HepG2 (cell line): ENCODE data around the gene ZNG1A. TPM values are rescaled to one million over a fixed set of nuclear protein-coding genes. Genes with fewer than 3 reads are reported as not detected.
A peak's percentile ranks its signal among the peaks of the same experiment; 100 is the strongest.

ENCODE experiments used
- ATAC-seq: fragments of 200-7000 bp; cut with Tn5 transposase; 3 replicates; pipeline ENCODE4 v1.9.1; 2020; ENCODE audit warnings: mild to moderate bottlenecking, moderate library complexity
- BruUV-seq: library from RNA; stranded (reverse); fragments of 400-500 nt; replicated peaks from 2 replicates; lab custom pipeline; 2021; lab: Mats Ljungman, UMichigan
- CTCF ChIA-PET: fragments of 300-600 bp; formaldehyde crosslinking; extraction: SDS; loops from one replicate; lab custom pipeline; 2021; ENCODE audit warnings: low total read pairs, inconsistent platforms, low intra/inter-chr PET ratio; lab: Yijun Ruan, JAX
- POLR2A ChIA-PET: fragments of 350-600 bp; sonication (Branson Sonifier 250); formaldehyde crosslinking; loops from one replicate; lab custom pipeline; 2020; ENCODE audit warnings: antibody characterized with exemption, inconsistent platforms; lab: Yijun Ruan, JAX
- DNase-seq: peaks from one replicate; pipeline ENCODE4 v3.0.0-alpha.2; 2015; ENCODE audit warnings: low spot score
- FAIRE-seq: peaks from 3 replicates; lab custom pipeline; 2011; peaks lifted over from hg19 to GRCh38; lab: Jason Lieb, UNC
- H2AFZ ChIP-seq: one replicate; pipeline ENCODE4 v1.6.1; 2011; ENCODE audit warnings: low read length, inconsistent platforms
- H3K27ac ChIP-seq: fragments of 300-600 bp; 3 replicates; pipeline ENCODE4 v1.8.0; 2011; ENCODE audit warnings: mixed run types, mild to moderate bottlenecking, mixed read lengths, low read length, inconsistent platforms; ENCODE audit not compliant: insufficient read depth; ENCODE audit errors: extremely low read length
- H3K27me3 ChIP-seq, 2 experiments: fragments of 200-600 bp in 1 of 2; 2 replicates in 1 of 2; 3 replicates in 1 of 2; pipeline versions ENCODE4 v1.6.0 to v1.8.0; 2011; ENCODE audit warnings: low read length in 2 of 2, mild to moderate bottlenecking in 2 of 2, moderate library complexity in 2 of 2, inconsistent platforms in 1 of 2; ENCODE audit not compliant: insufficient read depth in 2 of 2, control insufficient read depth in 1 of 2
- H3K36me3 ChIP-seq, 2 experiments: fragments of 200-600 bp in 1 of 2; replicated peaks in 1 of 2; 2 replicates in 1 of 2; 3 replicates in 1 of 2; pipeline versions ENCODE4 v1.5.1 to v1.8.0; 2011; ENCODE audit warnings: low read length in 2 of 2, inconsistent platforms in 1 of 2; ENCODE audit not compliant: insufficient read depth in 2 of 2, control insufficient read depth in 1 of 2
- H3K4me1 ChIP-seq: 2 replicates; pipeline ENCODE4 v1.5.1; 2012; ENCODE audit warnings: low read length, inconsistent platforms; ENCODE audit not compliant: insufficient read depth
- H3K4me2 ChIP-seq: 2 replicates; pipeline ENCODE4 v1.6.0; 2011; ENCODE audit warnings: low read depth, low read length, inconsistent platforms
- H3K4me3 ChIP-seq, 3 experiments: fragments of 200-600 bp in 1 of 3; sonication (generic), shearing (Covaris generic) in 1 of 3; replicated peaks in 1 of 3; 2 replicates each; pipeline ENCODE4 v1.5.1; 2011 to 2016; ENCODE audit warnings: low read length in 3 of 3, inconsistent platforms in 2 of 3, low read depth in 2 of 3, mild to moderate bottlenecking in 2 of 3, control low read depth in 1 of 3, mixed read lengths in 1 of 3; ENCODE audit not compliant: insufficient read depth in 1 of 3
- H3K79me2 ChIP-seq: one replicate; pipeline ENCODE4 v1.6.1; 2011; ENCODE audit warnings: low read length, inconsistent platforms; ENCODE audit not compliant: insufficient read depth
- H3K9ac ChIP-seq: 2 replicates; pipeline ENCODE4 v1.6.0; 2011; ENCODE audit warnings: mild to moderate bottlenecking, low read depth, low read length, inconsistent platforms; ENCODE audit not compliant: insufficient read depth
- H3K9me3 ChIP-seq: 2 replicates; pipeline ENCODE4 v1.5.1; 2012; ENCODE audit warnings: mild to moderate bottlenecking, low read length
- H4K20me1 ChIP-seq: 2 replicates; pipeline ENCODE4 v1.6.0; 2011; ENCODE audit warnings: inconsistent platforms, mild to moderate bottlenecking, low read length, moderate library complexity; ENCODE audit not compliant: insufficient read depth
- ERF ChIP-seq: IDR thresholded peaks from 2 replicates; pipeline ENCODE4 v1.6.1; 2018; ENCODE audit warnings: missing biosample characterization, missing genetic modification reagents
- HMG20B ChIP-seq: conservative IDR thresholded peaks from 2 replicates; pipeline ENCODE4 v1.6.1; 2016; ENCODE audit warnings: missing genetic modification reagents, missing compliant biosample characterization
- NFE2 ChIP-seq: sonication (generic); formaldehyde crosslinking; IDR thresholded peaks from 2 replicates; pipeline ENCODE4 v1.4.0; 2020; ENCODE audit warnings: missing genetic modification reagents
- NONO ChIP-seq, 2 experiments: fragments of 450-650 bp in 1 of 2; sonication (generic) in 1 of 2; formaldehyde crosslinking in 1 of 2; IDR thresholded peaks in 1 of 2; conservative IDR thresholded peaks in 1 of 2; 2 replicates each; pipeline versions ENCODE4 v1.6.1 to v1.8.0; 2017 to 2022; ENCODE audit warnings: mild to moderate bottlenecking in 1 of 2, missing genetic modification reagents in 1 of 2, moderate library complexity in 1 of 2
- PHB2 ChIP-seq: fragments of 450-650 bp; IDR thresholded peaks from 2 replicates; pipeline ENCODE4 v1.6.1; 2018; ENCODE audit not compliant: partially characterized antibody
- PHF20 ChIP-seq: sonication (generic); formaldehyde crosslinking; IDR thresholded peaks from 2 replicates; pipeline ENCODE4 v1.5.0; 2020; ENCODE audit warnings: mild to moderate bottlenecking, missing genetic modification reagents
- SOX5 ChIP-seq: IDR thresholded peaks from 2 replicates; pipeline ENCODE4 v1.6.1; 2016; ENCODE audit warnings: borderline replicate concordance
- TCF7 ChIP-seq: sonication (generic); IDR thresholded peaks from 2 replicates; pipeline ENCODE4 v1.6.1; 2016; ENCODE audit warnings: antibody characterized with exemption, low read depth
- U2AF1 ChIP-seq: fragments of 200-400 bp; formaldehyde crosslinking; optimal IDR thresholded peaks from 2 replicates; pipeline ENCODE3; 2017; ENCODE audit warnings: mild to moderate bottlenecking, low read depth, low read length
- ZNF317 ChIP-seq: sonication (generic); formaldehyde crosslinking; IDR thresholded peaks from 2 replicates; pipeline ENCODE4 v1.5.0; 2020; ENCODE audit warnings: mild to moderate bottlenecking, missing genetic modification reagents
- ZNF572 ChIP-seq: sonication (generic); formaldehyde crosslinking; IDR thresholded peaks from 2 replicates; pipeline ENCODE4 v1.5.1; 2020; ENCODE audit warnings: mild to moderate bottlenecking, missing genetic modification reagents
- ZNF577 ChIP-seq: sonication (generic); formaldehyde crosslinking; IDR thresholded peaks from 2 replicates; pipeline ENCODE4 v1.4.0; 2020; ENCODE audit warnings: mild to moderate bottlenecking, low read depth, missing genetic modification reagents, borderline replicate concordance
- WGBS: methylation state at CpG from one replicate; pipeline ENCODE4 v1.1.6; 2017; ENCODE audit warnings: low lambda C conversion rate; 5-methylcytosine and 5-hydroxymethylcytosine counted together
- in situ Hi-C: cut with HindIII; loops from 2 replicates; pipeline ENCODE4 v1.10.0; 2017; ENCODE audit warnings: low pct_unique_long_range_greater_than_20kb; ENCODE audit not compliant: extremely low pct_ligation_motif_present
- intact Hi-C: fragments of 100-400 bp; cut with micrococcal nuclease; formaldehyde crosslinking; loops from one replicate; pipeline ENCODE4 v1.10.0; 2022; ENCODE audit not compliant: unreplicated experiment
- polyA plus RNA-seq, 8 experiments: library from polyadenylated mRNA; depleted of rRNA in 3 of 8; stranded (reverse) in 7 of 8; unstranded in 1 of 8; fragments of >200 nt; fragmentation: Illumina TruSeq in 4 of 8; extraction: Trizol in 4 of 8; gene quantifications; 2 replicates each; pipeline versions ENCODE4 v1.2.1 to v1.2.3, GENCODE V29; 2011 to 2016; ENCODE audit warnings: low read depth in 4 of 8, missing spikeins in 1 of 8, mixed read lengths in 1 of 8; ENCODE audit not compliant: insufficient read depth in 1 of 8
- total RNA-seq, 5 experiments: library from RNA; depleted of rRNA; stranded (reverse); fragments of >200 nt; fragmentation: Illumina TruSeq; extraction: Trizol; gene quantifications; 2 replicates each; pipeline ENCODE4 v1.2.3, GENCODE V29; 2016; ENCODE audit warnings: low read depth in 1 of 5
- TF ChIP-seq, protein P1 (sequence below): sonication (generic); formaldehyde crosslinking; IDR thresholded peaks from 2 replicates; pipeline ENCODE4 v1.4.0; 2020; ENCODE audit warnings: mild to moderate bottlenecking, missing genetic modification reagents
- TF ChIP-seq, protein P2 (sequence below): sonication (generic); formaldehyde crosslinking; IDR thresholded peaks from 2 replicates; pipeline ENCODE4 v1.9.0; 2021; ENCODE audit warnings: missing genetic modification reagents, borderline replicate concordance
- TF ChIP-seq, protein P3 (sequence below): sonication (generic); formaldehyde crosslinking; IDR thresholded peaks from 2 replicates; pipeline ENCODE4 v1.4.0; 2020; ENCODE audit warnings: low read depth, mild to moderate bottlenecking, missing genetic modification reagents
- TF ChIP-seq, protein P4 (sequence below): IDR thresholded peaks from 2 replicates; pipeline ENCODE4 v1.6.1; 2016; ENCODE audit warnings: mild to moderate bottlenecking, missing biosample characterization, missing genetic modification reagents

ZNG1A gene
- total and polyA plus RNA-seq, 2 of the 13 experiments (the other 11 are each of a cell fraction or from before 2014, with no cell fraction given), result 28.6 to 90.6 TPM

- H3K9ac ChIP-seq, result no peak overlapping the region
- no peaks in the 10 kb centered on the region for H4K20me1 ChIP-seq
- FAIRE-seq, result no peak
- POLR2A ChIA-PET, result no interaction called here
- no peak overlapping the region for H3K27ac ChIP-seq
- no peaks in the 10 kb centered on the region for H3K79me2 ChIP-seq
- 0 out of 5 replicates have a peak, but pooled peaks cover 0 to 3% of the 10 kb centered on the region in 2 experiments for H3K27me3 ChIP-seq
- H3K4me2 ChIP-seq, result peak overlapping the region; percentile 1; the same call in 1 of the 2 replicates
- no peak for ATAC-seq
- no peak overlapping the region for H2AFZ ChIP-seq
- intact Hi-C loops, result no loop called here
- H3K9me3 ChIP-seq, result no peaks in the 10 kb centered on the region
- 11% methylated on average over 6 of the region's 6 CpGs for WGBS
- H3K4me3 ChIP-seq, result no peak overlapping the region
- peaks cover 23% of the 10 kb centered on the region for H3K4me1 ChIP-seq
- in situ Hi-C loops, result no loop called here
- no peaks in the 10 kb centered on the region for H3K36me3 ChIP-seq
- BruUV-seq, result no TSS peak
- CTCF ChIA-PET, result no interaction called here
- DNase-seq, result peak; percentile 10
- TF ChIP-seq ZNF577 (no peak), NFE2 (CRISPR knock-in tag) (no peak), ERF (CRISPR knock-in tag) (no peak), NONO (IDR thresholded peaks at IDR 0.05) (no peak), NONO (CRISPR knock-in tag; conservative IDR thresholded peaks at IDR 0.05) (no peak), ZNF317 (no peak), U2AF1 (no peak), HMG20B (CRISPR knock-in tag) (no peak), ZNF572 (CRISPR knock-in tag) (no peak), PHB2 (no peak), PHF20 (CRISPR knock-in tag) (no peak), SOX5 (no peak), TCF7 (no peak)
- TF ChIP-seq, protein P1, sequence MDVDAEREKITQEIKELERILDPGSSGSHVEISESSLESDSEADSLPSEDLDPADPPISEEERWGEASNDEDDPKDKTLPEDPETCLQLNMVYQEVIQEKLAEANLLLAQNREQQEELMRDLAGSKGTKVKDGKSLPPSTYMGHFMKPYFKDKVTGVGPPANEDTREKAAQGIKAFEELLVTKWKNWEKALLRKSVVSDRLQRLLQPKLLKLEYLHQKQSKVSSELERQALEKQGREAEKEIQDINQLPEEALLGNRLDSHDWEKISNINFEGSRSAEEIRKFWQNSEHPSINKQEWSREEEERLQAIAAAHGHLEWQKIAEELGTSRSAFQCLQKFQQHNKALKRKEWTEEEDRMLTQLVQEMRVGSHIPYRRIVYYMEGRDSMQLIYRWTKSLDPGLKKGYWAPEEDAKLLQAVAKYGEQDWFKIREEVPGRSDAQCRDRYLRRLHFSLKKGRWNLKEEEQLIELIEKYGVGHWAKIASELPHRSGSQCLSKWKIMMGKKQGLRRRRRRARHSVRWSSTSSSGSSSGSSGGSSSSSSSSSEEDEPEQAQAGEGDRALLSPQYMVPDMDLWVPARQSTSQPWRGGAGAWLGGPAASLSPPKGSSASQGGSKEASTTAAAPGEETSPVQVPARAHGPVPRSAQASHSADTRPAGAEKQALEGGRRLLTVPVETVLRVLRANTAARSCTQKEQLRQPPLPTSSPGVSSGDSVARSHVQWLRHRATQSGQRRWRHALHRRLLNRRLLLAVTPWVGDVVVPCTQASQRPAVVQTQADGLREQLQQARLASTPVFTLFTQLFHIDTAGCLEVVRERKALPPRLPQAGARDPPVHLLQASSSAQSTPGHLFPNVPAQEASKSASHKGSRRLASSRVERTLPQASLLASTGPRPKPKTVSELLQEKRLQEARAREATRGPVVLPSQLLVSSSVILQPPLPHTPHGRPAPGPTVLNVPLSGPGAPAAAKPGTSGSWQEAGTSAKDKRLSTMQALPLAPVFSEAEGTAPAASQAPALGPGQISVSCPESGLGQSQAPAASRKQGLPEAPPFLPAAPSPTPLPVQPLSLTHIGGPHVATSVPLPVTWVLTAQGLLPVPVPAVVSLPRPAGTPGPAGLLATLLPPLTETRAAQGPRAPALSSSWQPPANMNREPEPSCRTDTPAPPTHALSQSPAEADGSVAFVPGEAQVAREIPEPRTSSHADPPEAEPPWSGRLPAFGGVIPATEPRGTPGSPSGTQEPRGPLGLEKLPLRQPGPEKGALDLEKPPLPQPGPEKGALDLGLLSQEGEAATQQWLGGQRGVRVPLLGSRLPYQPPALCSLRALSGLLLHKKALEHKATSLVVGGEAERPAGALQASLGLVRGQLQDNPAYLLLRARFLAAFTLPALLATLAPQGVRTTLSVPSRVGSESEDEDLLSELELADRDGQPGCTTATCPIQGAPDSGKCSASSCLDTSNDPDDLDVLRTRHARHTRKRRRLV, result no peak
- TF ChIP-seq, protein P2, sequence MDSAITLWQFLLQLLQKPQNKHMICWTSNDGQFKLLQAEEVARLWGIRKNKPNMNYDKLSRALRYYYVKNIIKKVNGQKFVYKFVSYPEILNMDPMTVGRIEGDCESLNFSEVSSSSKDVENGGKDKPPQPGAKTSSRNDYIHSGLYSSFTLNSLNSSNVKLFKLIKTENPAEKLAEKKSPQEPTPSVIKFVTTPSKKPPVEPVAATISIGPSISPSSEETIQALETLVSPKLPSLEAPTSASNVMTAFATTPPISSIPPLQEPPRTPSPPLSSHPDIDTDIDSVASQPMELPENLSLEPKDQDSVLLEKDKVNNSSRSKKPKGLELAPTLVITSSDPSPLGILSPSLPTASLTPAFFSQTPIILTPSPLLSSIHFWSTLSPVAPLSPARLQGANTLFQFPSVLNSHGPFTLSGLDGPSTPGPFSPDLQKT (CRISPR knock-in tag), result no peak
- TF ChIP-seq, protein P3, sequence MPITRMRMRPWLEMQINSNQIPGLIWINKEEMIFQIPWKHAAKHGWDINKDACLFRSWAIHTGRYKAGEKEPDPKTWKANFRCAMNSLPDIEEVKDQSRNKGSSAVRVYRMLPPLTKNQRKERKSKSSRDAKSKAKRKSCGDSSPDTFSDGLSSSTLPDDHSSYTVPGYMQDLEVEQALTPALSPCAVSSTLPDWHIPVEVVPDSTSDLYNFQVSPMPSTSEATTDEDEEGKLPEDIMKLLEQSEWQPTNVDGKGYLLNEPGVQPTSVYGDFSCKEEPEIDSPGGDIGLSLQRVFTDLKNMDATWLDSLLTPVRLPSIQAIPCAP (CRISPR knock-in tag), result no peak
- TF ChIP-seq, protein P4, sequence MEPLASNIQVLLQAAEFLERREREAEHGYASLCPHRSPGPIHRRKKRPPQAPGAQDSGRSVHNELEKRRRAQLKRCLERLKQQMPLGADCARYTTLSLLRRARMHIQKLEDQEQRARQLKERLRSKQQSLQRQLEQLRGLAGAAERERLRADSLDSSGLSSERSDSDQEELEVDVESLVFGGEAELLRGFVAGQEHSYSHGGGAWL (CRISPR knock-in tag), result no peak
Observed at GRCh38 chr9:221989-222776, 43.3 kb upstream of the ZNG1A start.
